Gastroesophageal sphincter (tissue), 3 donors: ENCODE results near the gene PTPRJ.

Experiments
- POLR2A ChIP-seq, 2 donors: fragments of 450-650 bp; IDR thresholded peaks; one replicate each; pipeline ENCODE4 v1.6.1; 2017; ENCODE audit warnings: antibody characterized with exemption in 2 of 2, mild to moderate bottlenecking in 2 of 2, moderate library complexity in 1 of 2
- TF ChIP-seq, protein P1 (sequence below), 4 experiments: fragments of 200-600 bp in 2 of 4; fragments of 450-650 bp in 2 of 4; sonication (generic) in 1 of 4; IDR thresholded peaks; one replicate each; pipeline ENCODE4 v1.5.1; 2017 to 2019; ENCODE audit warnings: antibody characterized with exemption in 4 of 4, mild to moderate bottlenecking in 2 of 4, moderate library complexity in 2 of 4

DNA sequence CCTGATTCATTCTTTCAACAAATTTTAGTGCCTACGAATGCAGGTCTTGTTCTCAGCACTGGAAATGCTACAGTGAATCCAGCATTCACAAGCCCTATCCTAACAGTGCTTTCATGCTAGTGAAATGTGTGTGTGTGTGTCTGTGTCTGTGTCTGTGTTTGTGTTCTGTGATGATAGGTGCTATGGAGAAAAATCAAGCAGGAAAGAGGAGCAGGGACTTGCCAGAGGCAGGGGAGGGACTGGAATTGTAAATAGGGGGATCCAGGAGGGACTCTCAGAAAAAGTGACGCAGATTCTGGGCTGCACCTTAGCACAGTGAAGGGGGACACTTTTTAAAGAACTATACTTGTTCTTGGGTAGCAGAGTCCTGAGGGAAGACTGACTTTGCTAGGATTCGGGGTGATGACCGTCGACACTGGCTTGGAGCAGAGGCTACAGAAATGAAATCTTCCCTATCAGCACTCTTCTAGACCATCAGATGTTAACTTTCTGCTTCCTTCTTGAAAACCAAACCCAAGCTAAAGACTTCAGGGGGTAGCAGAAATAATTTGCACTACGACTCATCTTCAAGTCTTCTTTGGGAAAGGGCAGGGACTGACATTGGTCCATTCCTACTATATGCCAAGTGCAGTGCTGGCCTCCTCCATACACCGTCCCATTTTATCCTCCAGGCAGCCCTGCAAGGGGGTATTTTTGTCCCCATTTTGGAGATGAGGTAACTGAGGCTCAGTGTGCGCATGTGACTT is 39.3 kb upstream of the PTPRJ start:
- TF ChIP-seq, protein P1, sequence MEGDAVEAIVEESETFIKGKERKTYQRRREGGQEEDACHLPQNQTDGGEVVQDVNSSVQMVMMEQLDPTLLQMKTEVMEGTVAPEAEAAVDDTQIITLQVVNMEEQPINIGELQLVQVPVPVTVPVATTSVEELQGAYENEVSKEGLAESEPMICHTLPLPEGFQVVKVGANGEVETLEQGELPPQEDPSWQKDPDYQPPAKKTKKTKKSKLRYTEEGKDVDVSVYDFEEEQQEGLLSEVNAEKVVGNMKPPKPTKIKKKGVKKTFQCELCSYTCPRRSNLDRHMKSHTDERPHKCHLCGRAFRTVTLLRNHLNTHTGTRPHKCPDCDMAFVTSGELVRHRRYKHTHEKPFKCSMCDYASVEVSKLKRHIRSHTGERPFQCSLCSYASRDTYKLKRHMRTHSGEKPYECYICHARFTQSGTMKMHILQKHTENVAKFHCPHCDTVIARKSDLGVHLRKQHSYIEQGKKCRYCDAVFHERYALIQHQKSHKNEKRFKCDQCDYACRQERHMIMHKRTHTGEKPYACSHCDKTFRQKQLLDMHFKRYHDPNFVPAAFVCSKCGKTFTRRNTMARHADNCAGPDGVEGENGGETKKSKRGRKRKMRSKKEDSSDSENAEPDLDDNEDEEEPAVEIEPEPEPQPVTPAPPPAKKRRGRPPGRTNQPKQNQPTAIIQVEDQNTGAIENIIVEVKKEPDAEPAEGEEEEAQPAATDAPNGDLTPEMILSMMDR (IDR thresholded peaks at IDR 0.05) = no peak
- no peak for TF ChIP-seq POLR2A (IDR thresholded peaks at IDR 0.05)
